ENCODE data around the gene GPR68.

The GPR68 gene

DNA sequence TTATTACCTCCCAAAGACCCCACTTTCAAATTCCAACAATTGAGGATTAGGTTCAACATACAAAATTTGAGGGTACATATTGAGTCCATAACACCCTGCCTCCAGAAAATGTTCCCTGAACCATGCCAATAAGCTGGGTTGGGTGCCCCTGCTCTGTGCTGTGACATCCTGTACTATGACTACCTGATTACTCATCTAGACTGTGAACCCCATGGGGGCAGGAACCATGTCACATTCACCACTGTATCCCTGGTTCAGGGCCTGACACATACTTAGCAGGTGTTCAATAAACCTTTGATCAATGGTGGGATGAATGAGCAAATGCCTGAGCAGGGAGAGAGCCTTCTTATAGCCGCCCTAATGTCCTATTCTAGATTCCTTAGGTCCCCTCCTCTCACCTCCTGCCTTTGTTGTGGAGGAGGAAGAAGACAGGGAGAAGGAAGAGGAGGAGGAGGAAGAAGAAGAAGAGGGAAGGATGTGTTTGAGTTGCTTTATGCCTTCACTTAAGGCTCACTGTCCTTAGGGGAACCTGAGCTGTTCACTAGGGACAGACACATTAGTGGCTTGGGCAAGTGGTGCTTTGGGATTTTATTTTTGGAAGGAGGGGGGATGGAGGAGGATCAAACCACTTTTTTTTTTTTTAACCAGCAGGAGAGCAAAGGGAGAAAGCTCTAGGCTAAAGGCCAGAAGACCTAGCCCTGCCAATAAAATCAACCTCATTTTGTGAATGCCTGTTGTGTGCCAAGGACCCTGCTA is 21.3 kb downstream of the GPR68 start:
- H3K4me1 ChIP-seq (ENCODE audit: control insufficient read depth, low read length): peaks cover 15% of the 10 kb centered on the region
- no peaks in the 10 kb centered on the region for H3K27me3 ChIP-seq (ENCODE audit: control insufficient read depth, low read length)
- H4K20me1 ChIP-seq (ENCODE audit: control insufficient read depth, insufficient read depth, low read depth, low read length): no peaks in the 10 kb centered on the region
- H3K9me2 ChIP-seq (replicated peaks; ENCODE audit: control insufficient read depth, low read length): no peaks in the 10 kb centered on the region
- no peak overlapping the region for H3K27ac ChIP-seq (ENCODE audit: low read depth, low read length)
- no peaks in the 10 kb centered on the region for H3K9me3 ChIP-seq (ENCODE audit: control insufficient read depth, insufficient read depth, low read length)
- no peak for TF ChIP-seq EZH2phosphoT487 (IDR thresholded peaks at IDR 0.05; ENCODE audit: borderline replicate concordance, low read length)
- H3K36me3 ChIP-seq (ENCODE audit: control insufficient read depth, low read length): no peaks in the 10 kb centered on the region
- H3K79me2 ChIP-seq (ENCODE audit: control insufficient read depth, low read length): no peaks in the 10 kb centered on the region
- no peak overlapping the region for H3K4me2 ChIP-seq (ENCODE audit: low read length)
- H3F3A ChIP-seq (ENCODE audit: control insufficient read depth, insufficient read depth): 0 out of 2 replicates have a peak, but pooled peaks cover 1% of the 10 kb centered on the region
- no peak overlapping the region for H3K4me3 ChIP-seq (ENCODE audit: low read length)

DNA sequence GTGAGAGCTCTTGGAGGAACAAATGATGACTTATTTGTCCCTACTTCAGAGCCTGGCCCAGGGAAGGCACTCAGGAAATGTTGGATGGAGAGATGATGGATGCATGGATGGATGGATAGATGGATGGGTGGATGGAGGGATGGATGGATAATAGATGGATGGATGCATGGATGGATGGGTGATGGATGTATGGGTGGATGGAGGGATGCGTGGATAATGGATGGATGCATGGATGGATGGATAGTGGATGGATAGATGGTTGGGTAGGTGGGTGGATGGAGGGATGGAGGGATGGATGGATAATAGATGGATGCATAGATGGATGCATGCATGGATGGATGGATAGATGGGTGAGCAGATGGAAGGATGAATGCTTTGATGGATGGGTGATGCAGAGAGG is 23.2 kb downstream of the GPR68 start:
- Histone ChIP-seq H3K27me3 (ENCODE audit: control insufficient read depth, low read length) (no peaks in the 10 kb centered on the region), H3F3A (ENCODE audit: control insufficient read depth, insufficient read depth) (no peaks in the 10 kb centered on the region), H3K4me1 (ENCODE audit: control insufficient read depth, low read length) (peaks cover 4% of the 10 kb centered on the region; the same call in 1 of the 2 replicates), H3K9me2 (replicated peaks; ENCODE audit: control insufficient read depth, low read length) (no peaks in the 10 kb centered on the region), H3K4me3 (ENCODE audit: low read length) (no peak overlapping the region), H3K4me2 (ENCODE audit: low read length) (no peak overlapping the region), H3K9me3 (ENCODE audit: control insufficient read depth, insufficient read depth, low read length) (no peaks in the 10 kb centered on the region), H4K20me1 (ENCODE audit: control insufficient read depth, insufficient read depth, low read depth, low read length) (no peaks in the 10 kb centered on the region), H3K79me2 (ENCODE audit: control insufficient read depth, low read length) (no peaks in the 10 kb centered on the region), H3K27ac (ENCODE audit: low read depth, low read length) (no peak overlapping the region), H3K36me3 (ENCODE audit: control insufficient read depth, low read length) (no peaks in the 10 kb centered on the region)
- TF ChIP-seq, protein P1, sequence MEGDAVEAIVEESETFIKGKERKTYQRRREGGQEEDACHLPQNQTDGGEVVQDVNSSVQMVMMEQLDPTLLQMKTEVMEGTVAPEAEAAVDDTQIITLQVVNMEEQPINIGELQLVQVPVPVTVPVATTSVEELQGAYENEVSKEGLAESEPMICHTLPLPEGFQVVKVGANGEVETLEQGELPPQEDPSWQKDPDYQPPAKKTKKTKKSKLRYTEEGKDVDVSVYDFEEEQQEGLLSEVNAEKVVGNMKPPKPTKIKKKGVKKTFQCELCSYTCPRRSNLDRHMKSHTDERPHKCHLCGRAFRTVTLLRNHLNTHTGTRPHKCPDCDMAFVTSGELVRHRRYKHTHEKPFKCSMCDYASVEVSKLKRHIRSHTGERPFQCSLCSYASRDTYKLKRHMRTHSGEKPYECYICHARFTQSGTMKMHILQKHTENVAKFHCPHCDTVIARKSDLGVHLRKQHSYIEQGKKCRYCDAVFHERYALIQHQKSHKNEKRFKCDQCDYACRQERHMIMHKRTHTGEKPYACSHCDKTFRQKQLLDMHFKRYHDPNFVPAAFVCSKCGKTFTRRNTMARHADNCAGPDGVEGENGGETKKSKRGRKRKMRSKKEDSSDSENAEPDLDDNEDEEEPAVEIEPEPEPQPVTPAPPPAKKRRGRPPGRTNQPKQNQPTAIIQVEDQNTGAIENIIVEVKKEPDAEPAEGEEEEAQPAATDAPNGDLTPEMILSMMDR (IDR thresholded peaks at IDR 0.05; ENCODE audit: low read depth, low read length, poor library complexity, severe bottlenecking): no peak
- TF ChIP-seq EZH2phosphoT487 (IDR thresholded peaks at IDR 0.05; ENCODE audit: borderline replicate concordance, low read length): no peak

DNA sequence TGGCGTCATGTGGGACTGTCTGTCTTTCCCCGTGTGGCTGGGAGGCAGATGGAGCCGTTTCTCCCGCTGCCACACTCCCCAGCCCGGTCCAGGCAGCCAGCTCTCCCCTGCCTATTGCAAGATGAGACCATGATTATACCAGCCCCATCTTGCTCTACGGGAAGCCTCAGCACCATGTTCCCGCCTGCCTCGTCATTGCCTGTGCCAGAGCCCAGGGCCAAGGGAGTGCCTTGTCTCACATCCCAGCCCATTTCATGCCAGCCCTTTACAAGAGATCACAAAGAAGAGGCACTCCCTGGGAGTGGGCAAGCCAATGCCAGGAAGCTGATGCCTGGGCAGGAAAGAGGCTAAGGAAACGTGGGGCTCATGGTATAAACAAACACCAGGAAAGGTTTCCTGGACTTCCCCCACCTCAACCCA is 23.9 kb downstream of the GPR68 start:
- Histone ChIP-seq H4K20me1 (ENCODE audit: control insufficient read depth, insufficient read depth, low read depth, low read length) (no peaks in the 10 kb centered on the region), H3K4me1 (ENCODE audit: control insufficient read depth, low read length) (peaks cover 4% of the 10 kb centered on the region; the same call in 1 of the 2 replicates), H3K79me2 (ENCODE audit: control insufficient read depth, low read length) (no peaks in the 10 kb centered on the region), H3K36me3 (ENCODE audit: control insufficient read depth, low read length) (peaks cover 1% of the 10 kb centered on the region; the same call in 1 of the 2 replicates), H3K4me3 (ENCODE audit: low read length) (no peak overlapping the region), H3K27ac (ENCODE audit: low read depth, low read length) (no peak overlapping the region), H3F3A (ENCODE audit: control insufficient read depth, insufficient read depth) (no peaks in the 10 kb centered on the region), H3K9me3 (ENCODE audit: control insufficient read depth, insufficient read depth, low read length) (no peaks in the 10 kb centered on the region), H3K4me2 (ENCODE audit: low read length) (no peak overlapping the region), H3K9me2 (replicated peaks; ENCODE audit: control insufficient read depth, low read length) (no peaks in the 10 kb centered on the region), H3K27me3 (ENCODE audit: control insufficient read depth, low read length) (no peaks in the 10 kb centered on the region)
- TF ChIP-seq, protein P1 (IDR thresholded peaks at IDR 0.05; ENCODE audit: low read depth, low read length, poor library complexity, severe bottlenecking): no peak
- TF ChIP-seq EZH2phosphoT487 (IDR thresholded peaks at IDR 0.05; ENCODE audit: borderline replicate concordance, low read length): no peak
